ENCODE data around the gene RAD18. TPM values are rescaled to one million over a fixed set of nuclear protein-coding genes. Genes with fewer than 3 reads are reported as not detected.

RAD18 gene
- total RNA-seq, 1 experiment from 2014 or later: 25.8 TPM

DNA sequence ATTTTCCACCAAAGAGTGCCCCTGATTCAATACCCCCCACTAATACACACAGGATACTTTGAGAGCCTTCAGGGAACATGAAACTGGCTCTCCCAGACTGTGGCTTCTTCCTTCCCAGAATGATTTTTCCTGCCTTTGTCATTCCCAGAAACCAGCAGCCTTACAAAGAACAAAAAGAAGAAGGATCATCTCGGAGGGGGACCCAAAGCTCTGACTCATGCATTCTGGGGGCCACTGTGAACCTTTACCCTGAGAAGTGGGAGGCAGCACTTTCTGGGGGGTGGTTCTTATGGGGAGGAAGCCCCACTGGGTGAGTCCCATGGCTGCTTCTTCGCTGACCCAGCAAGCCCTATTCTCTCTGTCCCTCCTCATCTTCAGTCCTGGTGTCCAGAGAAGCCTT lies 44.7 kb upstream of the RAD18 start:
- Mint-ChIP-seq H3K27me3 (ENCODE audit: unreplicated experiment) (no peaks in the 10 kb centered on the region), H3K4me1 (ENCODE audit: low read depth, unreplicated experiment) (no peaks in the 10 kb centered on the region), H3K4me3 (ENCODE audit: low read depth, unreplicated experiment) (no peak overlapping the region), H3K36me3 (ENCODE audit: insufficient read depth, unreplicated experiment) (no peaks in the 10 kb centered on the region), H3K27ac (ENCODE audit: unreplicated experiment) (no peak overlapping the region), H3K9me3 (ENCODE audit: low read depth, unreplicated experiment) (no peaks in the 10 kb centered on the region)
- DNase-seq: no peak
- intact Hi-C loops (cut with micrococcal nuclease; ENCODE audit: unreplicated experiment): no loop called here
- CTCF ChIA-PET: no interaction called here
- no peak for TF ChIP-seq CTCF (IDR thresholded peaks at IDR 0.05; ENCODE audit: unreplicated experiment)
- no TSS peak for BruUV-seq (replicated peaks)

DNA sequence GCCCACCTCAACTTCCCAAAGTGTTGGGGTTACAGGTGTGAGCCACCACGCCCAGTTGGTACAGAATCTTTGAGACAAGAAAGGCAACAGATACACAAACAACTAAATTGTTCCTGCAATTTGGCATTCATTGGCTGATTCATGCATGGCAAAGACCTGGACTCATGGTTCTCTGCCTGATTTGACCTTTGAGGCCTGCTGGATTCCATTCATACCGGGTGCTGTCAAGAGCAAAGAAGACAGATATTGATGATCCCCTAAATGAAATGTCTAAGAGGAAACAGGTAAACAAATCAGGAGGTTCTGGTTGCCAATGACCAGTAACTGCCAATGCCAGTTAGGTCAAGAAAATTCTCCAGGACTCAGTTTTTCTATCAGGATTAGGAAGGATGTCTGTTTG lies 43.9 kb upstream of the RAD18 start:
- intact Hi-C loops (cut with micrococcal nuclease; ENCODE audit: unreplicated experiment): no loop called here
- Mint-ChIP-seq H3K27ac (ENCODE audit: unreplicated experiment) (no peak overlapping the region), H3K27me3 (ENCODE audit: unreplicated experiment) (no peaks in the 10 kb centered on the region), H3K4me3 (ENCODE audit: low read depth, unreplicated experiment) (no peak overlapping the region), H3K36me3 (ENCODE audit: insufficient read depth, unreplicated experiment) (no peaks in the 10 kb centered on the region), H3K4me1 (ENCODE audit: low read depth, unreplicated experiment) (no peaks in the 10 kb centered on the region), H3K9me3 (ENCODE audit: low read depth, unreplicated experiment) (no peaks in the 10 kb centered on the region)
- no peak for DNase-seq
- CTCF ChIA-PET: no interaction called here
- BruUV-seq (replicated peaks): no TSS peak
- no peak for TF ChIP-seq CTCF (IDR thresholded peaks at IDR 0.05; ENCODE audit: unreplicated experiment)

GRCh38 chr3:9000041-9000440 lies 36.8 kb upstream of the RAD18 start:
- CTCF ChIA-PET: no interaction called here
- TF ChIP-seq CTCF (IDR thresholded peaks at IDR 0.05; ENCODE audit: unreplicated experiment): no peak
- BruUV-seq (replicated peaks): no TSS peak
- Mint-ChIP-seq H3K27me3 (ENCODE audit: unreplicated experiment) (no peaks in the 10 kb centered on the region), H3K4me1 (ENCODE audit: low read depth, unreplicated experiment) (no peaks in the 10 kb centered on the region), H3K9me3 (ENCODE audit: low read depth, unreplicated experiment) (no peaks in the 10 kb centered on the region), H3K36me3 (ENCODE audit: insufficient read depth, unreplicated experiment) (no peaks in the 10 kb centered on the region), H3K4me3 (ENCODE audit: low read depth, unreplicated experiment) (no peak overlapping the region), H3K27ac (ENCODE audit: unreplicated experiment) (no peak overlapping the region)
- intact Hi-C loops (cut with micrococcal nuclease; ENCODE audit: unreplicated experiment): no loop called here
- no peak for DNase-seq

GRCh38 chr3:8997151-8997550 lies 33.9 kb upstream of the RAD18 start:
- Mint-ChIP-seq H3K36me3 (ENCODE audit: insufficient read depth, unreplicated experiment) (no peaks in the 10 kb centered on the region), H3K4me1 (ENCODE audit: low read depth, unreplicated experiment) (no peaks in the 10 kb centered on the region), H3K27me3 (ENCODE audit: unreplicated experiment) (no peaks in the 10 kb centered on the region), H3K4me3 (ENCODE audit: low read depth, unreplicated experiment) (no peak overlapping the region), H3K9me3 (ENCODE audit: low read depth, unreplicated experiment) (no peaks in the 10 kb centered on the region), H3K27ac (ENCODE audit: unreplicated experiment) (no peak overlapping the region)
- intact Hi-C loops (cut with micrococcal nuclease; ENCODE audit: unreplicated experiment): loop anchor here (5.0 kb wide), 1 partner anchor 235 kb away; no protein-coding TSS in a partner anchor
- BruUV-seq (replicated peaks): no TSS peak
- CTCF ChIA-PET: no interaction called here
- TF ChIP-seq CTCF (IDR thresholded peaks at IDR 0.05; ENCODE audit: unreplicated experiment): no peak
- DNase-seq: no peak
